Kidney (tissue), 14 donors: ENCODE results near the gene SCYGR4. TPM values are rescaled to one million over a fixed set of nuclear protein-coding genes. Genes with fewer than 3 reads are reported as not detected.

Experiments
- DNase-seq, 5 donors: peaks; one replicate each; pipeline ENCODE4 v3.0.0-alpha.2; 2013 to 2020
- FAIRE-seq: peaks from 2 replicates; lab custom pipeline; 2012; peaks lifted over from hg19 to GRCh38; lab: Jason Lieb, UNC
- H3K27ac ChIP-seq, 2 donors: one replicate each; pipeline ENCODE4 v1.7.0; 2013; ENCODE audit warnings: low read depth in 2 of 2, low read length in 2 of 2, inconsistent platforms in 1 of 2
- H3K27me3 ChIP-seq: one replicate; pipeline ENCODE4 v1.7.1; 2013; ENCODE audit warnings: low read length, inconsistent platforms; ENCODE audit not compliant: control insufficient read depth, insufficient read depth
- H3K36me3 ChIP-seq, 3 donors: one replicate each; pipeline versions ENCODE4 v1.7.0 to v1.7.1; 2013; ENCODE audit warnings: low read length in 3 of 3, control low read depth in 1 of 3, inconsistent platforms in 1 of 3; ENCODE audit not compliant: insufficient read depth in 3 of 3, control insufficient read depth in 2 of 3
- H3K4me1 ChIP-seq, 3 donors: one replicate each; pipeline versions ENCODE4 v1.7.0 to v1.7.1; 2013; ENCODE audit warnings: low read length in 3 of 3, inconsistent platforms in 1 of 3, low read depth in 1 of 3; ENCODE audit not compliant: control insufficient read depth in 2 of 3, insufficient read depth in 2 of 3
- H3K4me3 ChIP-seq, 3 donors: one replicate each; pipeline versions ENCODE4 v1.7.0 to v1.8.1; 2013; ENCODE audit warnings: low read length in 3 of 3, control low read depth in 1 of 3, inconsistent platforms in 1 of 3
- H3K9ac ChIP-seq, 3 donors: one replicate each; pipeline versions ENCODE4 v1.7.0 to v1.7.1; 2013; ENCODE audit warnings: low read length in 3 of 3, control low read depth in 1 of 3, inconsistent platforms in 1 of 3
- H3K9me3 ChIP-seq, 3 donors: one replicate each; pipeline versions ENCODE4 v1.7.0 to v1.7.1; 2013; ENCODE audit warnings: low read length in 3 of 3, control low read depth in 1 of 3, inconsistent platforms in 1 of 3; ENCODE audit not compliant: control insufficient read depth in 2 of 3, insufficient read depth in 1 of 3
- CTCF ChIP-seq: IDR thresholded peaks from 3 replicates; pipeline ENCODE4 v1.5.1; 2012; ENCODE audit warnings: mild to moderate bottlenecking, moderate library complexity, borderline replicate concordance; ENCODE audit not compliant: insufficient read depth; ENCODE audit errors: extremely low read depth
- intact Hi-C: fragments of 100-400 bp; cut with DNase I; formaldehyde crosslinking; loops from one replicate; pipeline ENCODE4 v1.11.1; 2022
- polyA plus RNA-seq: library from polyadenylated mRNA; stranded (reverse); fragments of 350-450 nt; fragmentation: Illumina TruSeq; extraction: RNeasy Lipid Tissue Mini Kit (QIAGEN cat#74804); gene quantifications from one replicate; pipeline ENCODE4 v1.2.3, GENCODE V29; 2014; ENCODE audit warnings: low read depth, low replicate concordance; ENCODE audit not compliant: insufficient read depth
- total RNA-seq: library from RNA; stranded (reverse); fragmentation: NEBNext Ultra II Directional; extraction: Animal tissue kit (Norgen Biotek cat#: 25700); gene quantifications from one replicate; pipeline ENCODE4 v1.2.1, GENCODE V29; 2021
- donor health status: control.
- donor health status: control.
- donor health status: control.
- donor health status: control.
- donor health status: control.
- donor health status: DM: yes; HTN: yes; CAD: no.
- donor health status: Normal renal cell carcinoma (clear cell type).

The SCYGR4 gene
- total and polyA plus RNA-seq, 2 donors from 2014 or later = not detected

- intact Hi-C loops = no loop called here
- Histone ChIP-seq H3K9ac (no peak overlapping the region), H3K27ac (no peak overlapping the region), H3K4me1 (no peaks in the 10 kb centered on the region), H3K4me3 (no peak overlapping the region), H3K36me3 (no peaks in the 10 kb centered on the region), H3K9me3 (no peaks in the 10 kb centered on the region), H3K27me3 (no peaks in the 10 kb centered on the region)
- FAIRE-seq = no peak
- no peak for DNase-seq
- no peak for TF ChIP-seq CTCF
These were observed 25.4 kb downstream of the SCYGR4 start for GRCh38 chr2:227642656-227643055.

GRCh38 chr2:227643990-227644551 lies 26.8 kb downstream of the SCYGR4 start:
- Histone ChIP-seq H3K27me3 (no peaks in the 10 kb centered on the region), H3K4me3 (no peak overlapping the region), H3K36me3 (no peaks in the 10 kb centered on the region), H3K9ac (no peak overlapping the region), H3K27ac (no peak overlapping the region), H3K4me1 (no peaks in the 10 kb centered on the region), H3K9me3 (no peaks in the 10 kb centered on the region)
- FAIRE-seq = no peak
- intact Hi-C loops = no loop called here
- TF ChIP-seq CTCF = no peak
- no peak for DNase-seq

DNA sequence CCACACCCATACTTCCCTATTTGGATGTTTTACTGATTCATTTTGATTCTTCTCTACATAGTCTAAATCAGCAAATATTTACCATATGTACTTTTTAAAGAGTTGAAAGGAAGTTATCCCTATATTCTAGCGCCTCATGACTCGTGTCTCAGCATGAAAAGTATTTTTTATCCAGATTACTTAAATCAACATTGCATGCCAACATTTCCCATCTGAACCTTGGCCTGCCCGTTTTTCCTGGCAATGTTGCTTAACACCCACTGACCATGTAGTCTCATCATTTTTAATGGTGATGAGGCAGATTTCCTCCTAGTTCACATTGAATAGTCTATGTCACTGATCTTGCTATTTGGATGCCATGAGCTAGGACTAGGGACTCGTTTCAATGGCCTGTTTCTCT lies 36.1 kb downstream of the SCYGR4 start:
- FAIRE-seq (no peak), DNase-seq (no peak)
- TF ChIP-seq CTCF = no peak
- H3K9me3 ChIP-seq = no peaks in the 10 kb centered on the region
- H3K27ac ChIP-seq = no peak overlapping the region
- no peaks in the 10 kb centered on the region for H3K27me3 ChIP-seq
- H3K9ac ChIP-seq = no peak overlapping the region
- no peaks in the 10 kb centered on the region for H3K36me3 ChIP-seq
- H3K4me3 ChIP-seq = no peak overlapping the region
- H3K4me1 ChIP-seq = no peaks in the 10 kb centered on the region
- intact Hi-C loops = no loop called here

- Histone ChIP-seq H3K9me3 (no peaks in the 10 kb centered on the region), H3K4me3 (no peak overlapping the region), H3K36me3 (no peaks in the 10 kb centered on the region), H3K4me1 (no peaks in the 10 kb centered on the region), H3K27ac (no peak overlapping the region), H3K27me3 (no peaks in the 10 kb centered on the region), H3K9ac (no peak overlapping the region)
- DNase-seq = no peak
- no peak for TF ChIP-seq CTCF
- intact Hi-C loops = no loop called here
- FAIRE-seq = no peak
These were observed 37.1 kb downstream of the SCYGR4 start for GRCh38 chr2:227654426-227654825.
